NB4 (cell line): Measurements from ENCODE around the gene PSENEN.

Experiments
- CTCF ChIP-seq: IDR thresholded peaks from one replicate; pipeline ENCODE4 v1.5.1; 2012; ENCODE audit warnings: low read depth, low read length
- MYC ChIP-seq: IDR thresholded peaks from 2 replicates; pipeline ENCODE4 v1.6.1; 2011; ENCODE audit warnings: low read depth, low read length

GRCh38 chr19:35715355-35715809 is 30.1 kb upstream of the PSENEN start:
- TF ChIP-seq CTCF (no peak), MYC (no peak)
